ENCODE measurements around the gene NRSN2.

DNA sequence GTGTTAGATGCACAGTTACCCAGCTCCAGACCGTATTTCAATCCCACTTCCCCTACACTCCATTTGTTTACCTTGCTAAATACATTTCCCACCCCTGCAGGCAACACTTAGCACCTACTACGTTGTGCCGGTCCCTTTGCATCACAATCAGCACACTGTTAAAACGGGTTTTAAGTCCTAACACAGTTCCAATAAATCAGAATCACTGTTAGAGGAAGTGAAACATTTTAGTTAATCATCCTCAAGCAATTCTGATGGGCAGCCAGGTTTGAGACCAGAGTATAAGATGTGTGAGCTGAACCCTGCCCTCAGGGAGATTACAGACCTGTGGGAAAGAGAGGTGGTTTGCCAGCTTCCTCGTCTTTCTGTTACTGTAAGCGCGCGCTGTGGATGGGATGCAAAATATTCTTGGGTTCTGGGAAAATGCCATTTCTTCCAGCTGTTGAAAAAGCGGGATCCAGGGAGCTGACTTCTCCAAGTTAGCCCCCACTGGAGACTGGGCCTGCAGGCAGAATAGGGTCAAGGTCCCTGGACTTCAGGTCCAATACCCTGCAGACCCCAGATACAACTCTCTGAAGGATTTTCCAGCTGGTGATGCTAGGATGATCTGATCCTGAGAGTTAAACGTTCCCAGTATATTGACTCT is 46.4 kb upstream of the NRSN2 start:
- no peak for TF ChIP-seq BHLHE40 (IDR thresholded peaks at IDR 0.05; ENCODE audit: low read depth, low read length)
- TF ChIP-seq NFE2L2 (IDR thresholded peaks at IDR 0.05; ENCODE audit: low read depth, low read length), result no peak
- TF ChIP-seq, protein P1, sequence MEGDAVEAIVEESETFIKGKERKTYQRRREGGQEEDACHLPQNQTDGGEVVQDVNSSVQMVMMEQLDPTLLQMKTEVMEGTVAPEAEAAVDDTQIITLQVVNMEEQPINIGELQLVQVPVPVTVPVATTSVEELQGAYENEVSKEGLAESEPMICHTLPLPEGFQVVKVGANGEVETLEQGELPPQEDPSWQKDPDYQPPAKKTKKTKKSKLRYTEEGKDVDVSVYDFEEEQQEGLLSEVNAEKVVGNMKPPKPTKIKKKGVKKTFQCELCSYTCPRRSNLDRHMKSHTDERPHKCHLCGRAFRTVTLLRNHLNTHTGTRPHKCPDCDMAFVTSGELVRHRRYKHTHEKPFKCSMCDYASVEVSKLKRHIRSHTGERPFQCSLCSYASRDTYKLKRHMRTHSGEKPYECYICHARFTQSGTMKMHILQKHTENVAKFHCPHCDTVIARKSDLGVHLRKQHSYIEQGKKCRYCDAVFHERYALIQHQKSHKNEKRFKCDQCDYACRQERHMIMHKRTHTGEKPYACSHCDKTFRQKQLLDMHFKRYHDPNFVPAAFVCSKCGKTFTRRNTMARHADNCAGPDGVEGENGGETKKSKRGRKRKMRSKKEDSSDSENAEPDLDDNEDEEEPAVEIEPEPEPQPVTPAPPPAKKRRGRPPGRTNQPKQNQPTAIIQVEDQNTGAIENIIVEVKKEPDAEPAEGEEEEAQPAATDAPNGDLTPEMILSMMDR (conservative IDR thresholded peaks at IDR 0.05; ENCODE audit: low read depth, low read length), result no peak
- TF ChIP-seq RFX5 (IDR thresholded peaks at IDR 0.05; ENCODE audit: low read depth, low read length), result no peak
- TF ChIP-seq RAD21 (IDR thresholded peaks at IDR 0.05; ENCODE audit: low read length), result no peak

Measured in IMR-90 (cell line).